A204.1 (cell line): ENCODE data around the gene MEG3.

Source experiments
- FAIRE-seq: peaks from 2 replicates; lab custom pipeline; 2012; peaks lifted over from hg19 to GRCh38; lab: Jason Lieb, UNC

MEG3 gene

GRCh38 chr14:100832311-100832960 is 6.5 kb downstream of the MEG3 start:
- no peak for FAIRE-seq

- no peak for FAIRE-seq
These were observed 8.3 kb downstream of the MEG3 start for GRCh38 chr14:100834082-100834793.

GRCh38 chr14:100834794-100835547 is 9.1 kb downstream of the MEG3 start:
- no peak for FAIRE-seq

GRCh38 chr14:100835548-100836310 is 9.8 kb downstream of the MEG3 start:
- no peak for FAIRE-seq

GRCh38 chr14:100836311-100836805 is 10.4 kb downstream of the MEG3 start:
- no peak for FAIRE-seq

GRCh38 chr14:100836941-100837804 is 11.3 kb downstream of the MEG3 start:
- no peak for FAIRE-seq

GRCh38 chr14:100837805-100838350 is 12.0 kb downstream of the MEG3 start:
- no peak for FAIRE-seq

- FAIRE-seq, result no peak
These were observed 12.8 kb downstream of the MEG3 start for GRCh38 chr14:100838493-100839314.

GRCh38 chr14:100839315-100839585 is 13.3 kb downstream of the MEG3 start:
- FAIRE-seq, result no peak

GRCh38 chr14:100839681-100840111 is 13.8 kb downstream of the MEG3 start:
- FAIRE-seq, result no peak

GRCh38 chr14:100840286-100841065 is 14.6 kb downstream of the MEG3 start:
- FAIRE-seq, result no peak

GRCh38 chr14:100841066-100841760 is 15.3 kb downstream of the MEG3 start:
- FAIRE-seq, result no peak

GRCh38 chr14:100841761-100842403 is 16.0 kb downstream of the MEG3 start:
- no peak for FAIRE-seq

GRCh38 chr14:100842799-100843198 is 16.9 kb downstream of the MEG3 start:
- no peak for FAIRE-seq

GRCh38 chr14:100844082-100844408 is 18.1 kb downstream of the MEG3 start:
- no peak for FAIRE-seq

- FAIRE-seq, result no peak
These were observed 18.5 kb downstream of the MEG3 start for GRCh38 chr14:100844421-100844820.

GRCh38 chr14:100844846-100845245 is 18.9 kb downstream of the MEG3 start:
- FAIRE-seq, result no peak

- FAIRE-seq, result no peak
These were observed 19.4 kb downstream of the MEG3 start for GRCh38 chr14:100845341-100845740.
